NCI-H82 (cell line): Measurements from ENCODE around the gene C2orf68.
"Not testable (repeated sequence)": the region's sequence is repeated elsewhere in the genome, so short reads cannot be mapped to it uniquely, and the experiment has no call there.

Experiments used
- DNase-seq: peaks from one replicate; lab custom pipeline; 2025; lab: John Stamatoyannopoulos, UW

C2orf68 gene

GRCh38 chr2:85631316-85631715, 19.4 kb upstream of the C2orf68 start:
- DNase-seq = no peak

- DNase-seq = no peak
These were observed 16.8 kb upstream of the C2orf68 start for GRCh38 chr2:85628658-85629057.

- DNase-seq = no peak
These were observed 12.1 kb upstream of the C2orf68 start for GRCh38 chr2:85623991-85624390.

DNA sequence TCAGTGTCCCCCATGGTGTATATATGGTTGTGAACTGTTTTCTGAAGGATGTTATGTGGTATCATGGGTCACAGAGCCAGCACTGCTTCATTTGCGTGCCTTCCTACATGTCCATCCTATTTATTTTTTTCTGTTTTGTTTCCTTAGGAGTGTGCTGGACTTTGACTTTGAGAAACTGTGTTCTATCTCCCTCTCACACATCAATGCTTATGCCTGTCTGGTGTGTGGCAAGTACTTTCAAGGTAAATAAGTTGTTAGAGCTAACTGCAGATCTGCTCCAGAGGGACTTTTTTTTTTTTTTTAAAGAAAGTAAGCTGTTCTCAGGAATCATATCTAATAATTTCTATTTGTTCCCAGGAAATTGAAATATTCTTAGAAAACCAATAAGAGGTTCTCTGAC, 9.5 kb upstream of the C2orf68 start:
- DNase-seq = no peak

DNA sequence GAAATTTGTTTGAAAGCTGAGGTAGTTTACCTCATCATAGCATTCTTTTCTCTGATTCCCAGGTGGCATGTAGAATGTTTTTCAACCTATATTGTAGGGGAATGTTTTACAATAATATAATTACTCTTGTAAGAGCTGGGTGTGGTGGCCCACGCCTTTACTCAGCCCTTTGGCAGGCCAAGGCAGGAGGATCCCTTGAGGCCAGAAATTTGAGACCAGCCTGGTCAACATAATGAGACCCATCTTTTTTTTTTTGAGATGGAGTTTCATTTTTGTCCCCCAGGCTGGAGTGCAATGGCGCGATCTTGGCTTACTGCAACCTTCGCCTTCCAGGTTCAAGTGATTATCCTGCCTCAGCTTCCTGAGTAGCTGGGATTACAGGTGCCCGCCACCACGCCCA, 7.8 kb upstream of the C2orf68 start:
- no peak for DNase-seq

GRCh38 chr2:85617723-85618122, 5.9 kb upstream of the C2orf68 start:
- DNase-seq = not testable (repeated sequence)

GRCh38 chr2:85615413-85615728, 3.5 kb upstream of the C2orf68 start:
- no peak for DNase-seq

DNA sequence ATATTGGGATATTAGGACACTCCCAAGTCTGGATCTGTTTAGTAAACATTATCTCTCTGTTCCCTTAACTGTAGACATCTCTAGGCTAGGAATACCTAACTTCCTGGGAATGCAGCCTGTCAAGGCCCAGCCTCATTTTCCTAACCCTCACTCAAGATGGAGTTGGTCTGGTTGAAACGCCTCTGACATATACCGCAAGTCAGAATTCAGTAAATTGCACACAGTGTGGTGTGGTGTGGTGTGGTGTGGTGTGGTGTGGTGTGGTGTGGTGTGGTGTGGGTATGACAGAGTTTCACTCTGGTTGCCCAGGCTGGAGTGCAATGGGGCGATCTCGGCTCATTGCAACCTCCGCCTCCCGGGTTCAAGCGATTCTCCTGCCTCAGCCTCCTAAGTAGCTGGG, 2.9 kb upstream of the C2orf68 start:
- DNase-seq = not testable (repeated sequence)

DNA sequence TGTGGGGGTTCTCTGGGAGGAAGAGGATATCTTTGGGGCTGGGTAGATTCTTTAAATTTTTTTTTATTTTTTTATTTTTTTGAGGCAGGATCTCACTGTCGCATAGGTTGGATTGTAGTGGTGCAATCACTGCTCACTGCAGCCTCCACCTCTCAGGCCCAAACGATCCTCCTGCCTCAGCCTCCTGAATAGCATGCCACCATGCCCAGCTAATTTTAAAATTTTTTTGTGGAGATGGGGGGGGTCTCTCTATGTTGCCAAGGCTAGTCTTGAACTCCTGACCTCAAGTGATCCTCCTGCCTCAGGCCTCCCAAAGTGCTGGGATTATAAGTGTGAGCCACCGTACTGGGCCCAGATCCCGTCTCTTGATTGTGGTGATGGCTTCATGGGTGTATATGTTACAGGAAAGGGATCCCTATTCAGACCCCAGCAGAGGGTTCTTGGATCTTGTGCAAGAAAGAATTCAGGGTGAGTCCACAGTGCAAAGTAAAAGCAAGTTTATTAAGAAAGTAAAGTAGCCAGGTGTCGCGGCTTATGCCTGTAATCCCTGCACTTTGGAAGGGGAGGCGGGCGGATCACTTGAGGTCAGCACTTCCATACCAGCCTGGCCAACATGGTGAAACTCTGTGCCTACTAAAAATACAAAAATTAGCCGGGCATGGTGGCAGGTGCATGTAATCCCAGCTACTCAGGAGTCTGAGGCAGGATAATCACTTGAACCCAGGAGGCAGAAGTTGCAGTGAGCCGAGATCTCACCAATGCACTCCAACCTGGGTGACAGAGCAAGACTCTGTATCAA, 2.0 kb upstream of the C2orf68 start:
- DNase-seq = peak; percentile 88

DNA sequence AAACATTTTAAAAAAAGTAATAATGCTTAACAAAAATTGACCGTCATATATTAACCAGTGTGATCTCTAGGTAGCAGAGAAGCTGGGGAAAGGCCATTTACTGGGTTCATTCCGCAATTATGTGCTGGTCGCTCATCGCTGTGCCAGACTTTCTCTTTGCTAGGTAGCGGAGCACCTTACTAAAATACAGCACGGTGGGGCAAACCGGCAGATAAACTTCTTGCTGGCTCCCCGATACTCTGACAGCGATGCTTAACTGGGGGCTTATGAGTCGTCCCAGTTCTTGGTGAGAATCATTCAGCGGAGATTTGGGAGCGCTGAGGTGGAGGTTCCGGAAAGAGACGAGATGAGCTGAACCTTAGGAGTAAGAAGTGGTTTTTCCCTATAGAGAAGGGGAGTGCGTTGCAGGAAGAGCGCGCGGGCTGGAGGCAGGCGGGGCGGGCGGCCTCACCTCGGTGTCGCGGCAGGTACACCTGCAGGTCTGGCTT, 605 bp downstream of the C2orf68 start:
- no peak for DNase-seq

- no peak for DNase-seq
These were observed 4.3 kb downstream of the C2orf68 start for GRCh38 chr2:85607268-85608215.

GRCh38 chr2:85606116-85606455, 5.8 kb downstream of the C2orf68 start:
- DNase-seq = no peak

DNA sequence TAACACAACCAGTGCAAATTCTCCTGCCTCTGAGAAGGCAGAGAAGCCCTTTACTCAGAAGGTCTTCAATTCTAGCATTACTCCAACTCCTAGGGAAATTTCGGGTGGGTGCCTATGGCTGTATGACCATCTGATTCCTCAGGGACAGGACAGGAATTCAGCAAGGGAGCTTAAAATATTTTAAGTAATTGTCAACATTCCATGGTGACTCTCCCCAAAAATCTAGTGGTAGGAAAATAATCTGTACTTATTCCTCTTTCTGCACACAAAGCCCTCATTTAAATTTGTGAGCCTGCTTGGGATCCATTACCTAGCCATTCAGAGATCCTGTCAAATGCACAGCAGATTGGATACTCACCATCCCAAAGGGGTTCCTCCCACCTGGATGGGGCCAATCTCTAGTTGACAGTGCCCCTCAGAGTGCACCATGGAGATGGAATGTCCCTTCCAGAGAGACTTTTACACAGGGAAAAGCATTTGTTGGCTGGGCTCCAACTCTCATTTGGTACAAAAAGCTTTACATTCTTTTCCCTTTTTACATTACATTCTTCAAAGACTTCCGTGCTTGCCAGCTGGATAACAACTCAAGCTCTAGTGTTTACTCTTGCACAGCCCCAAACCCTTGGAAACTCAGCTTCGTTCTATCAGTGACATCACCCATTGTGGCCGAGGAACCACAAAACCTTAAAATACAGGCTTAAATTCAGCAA, 6.3 kb downstream of the C2orf68 start:
- DNase-seq = no peak

DNA sequence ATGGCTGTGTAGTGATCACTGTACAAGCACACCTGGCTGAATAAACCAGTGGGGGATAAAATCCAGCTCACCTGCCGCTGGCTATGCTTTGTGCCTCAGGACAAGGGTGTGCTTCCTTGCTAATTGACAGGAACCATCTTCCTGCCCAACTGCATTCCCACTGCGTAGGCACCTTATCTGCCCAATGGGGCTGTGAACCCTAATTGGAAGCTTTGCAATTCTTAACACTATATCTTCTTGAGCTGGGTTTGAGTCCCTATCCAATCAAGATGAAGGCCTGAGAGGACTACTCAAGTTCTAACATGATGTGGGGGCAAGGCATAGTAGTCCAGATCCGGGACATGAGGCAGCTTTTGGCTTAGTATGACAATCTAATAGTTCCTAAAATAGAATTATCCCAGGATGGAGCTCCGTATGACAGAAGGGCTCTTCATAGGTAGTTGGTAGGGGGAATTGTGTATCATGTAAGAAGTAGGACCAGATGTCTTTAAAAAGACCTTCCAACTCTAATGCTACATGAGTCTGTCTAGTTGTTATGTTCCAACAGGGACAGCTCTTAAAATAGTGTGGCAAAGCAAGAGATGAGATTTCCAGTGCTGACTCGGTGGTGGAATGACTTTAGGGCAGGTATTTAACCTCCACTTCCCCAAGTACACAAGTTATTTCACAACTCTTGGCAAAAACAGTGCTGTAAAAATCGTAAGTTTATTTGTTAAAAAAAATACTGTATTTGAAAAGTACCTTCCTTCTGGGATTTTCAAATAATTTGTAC, 7.1 kb downstream of the C2orf68 start:
- DNase-seq = no peak

DNA sequence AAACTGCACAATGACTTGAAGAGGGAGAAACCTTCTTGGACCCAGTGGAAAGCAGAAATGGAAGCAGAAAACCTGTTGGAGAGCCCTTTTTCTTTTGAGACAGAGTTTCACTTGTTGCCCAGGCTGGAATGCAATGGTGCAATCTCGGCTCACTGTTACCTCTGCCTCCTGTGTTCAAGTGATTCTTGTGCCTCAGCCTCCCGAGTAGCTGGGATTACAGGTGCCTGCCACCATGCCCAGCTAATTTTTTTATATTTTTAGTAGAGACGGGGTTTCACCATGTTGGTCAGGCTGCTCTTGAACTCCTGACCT, 7.8 kb downstream of the C2orf68 start:
- DNase-seq = not testable (repeated sequence)

DNA sequence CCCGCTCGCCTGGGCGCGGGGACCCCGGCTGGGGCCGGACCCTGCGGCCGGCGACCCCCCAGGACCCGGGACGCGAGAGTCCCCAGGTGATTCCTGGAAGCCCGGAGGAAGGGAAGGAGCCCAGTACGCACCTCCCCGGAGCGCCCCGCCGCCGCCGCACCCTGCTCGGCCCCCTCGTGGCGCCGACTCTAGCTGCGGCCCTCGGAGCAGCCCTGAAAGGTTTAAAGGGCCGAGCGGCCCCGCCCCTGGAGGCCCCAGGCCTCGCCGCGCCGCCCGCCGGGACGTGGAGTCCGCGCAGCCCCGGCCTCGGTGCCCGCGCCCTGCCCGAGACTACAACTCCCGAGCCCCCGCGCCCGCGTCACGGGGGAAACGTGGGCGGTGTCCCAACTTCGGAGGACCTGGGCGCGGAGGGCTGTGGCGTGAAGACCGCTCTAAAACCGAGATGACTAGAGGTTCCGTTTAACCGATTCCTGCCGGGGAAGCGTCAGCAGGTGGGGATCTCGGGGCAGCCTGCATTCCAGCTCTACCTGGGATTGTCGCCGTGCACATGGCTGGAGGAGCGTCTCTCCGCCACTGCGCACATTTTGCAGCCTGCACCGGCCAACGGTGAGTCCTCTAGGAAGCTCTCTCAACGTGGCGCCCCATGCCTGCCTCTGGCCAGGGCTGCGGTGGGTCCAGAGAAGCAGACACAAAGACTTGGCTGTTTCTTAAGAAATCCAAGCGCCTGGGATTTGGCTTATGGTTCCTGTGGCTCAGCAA, 9.2 kb downstream of the C2orf68 start, which contains the start of gene TMEM150A:
TMEM150A (minus strand) TSS at position 223 of the 759 bp plus-strand sequence. CDS start 750 bp downstream, outside the sequence.
- peak; percentile 96 for DNase-seq

DNA sequence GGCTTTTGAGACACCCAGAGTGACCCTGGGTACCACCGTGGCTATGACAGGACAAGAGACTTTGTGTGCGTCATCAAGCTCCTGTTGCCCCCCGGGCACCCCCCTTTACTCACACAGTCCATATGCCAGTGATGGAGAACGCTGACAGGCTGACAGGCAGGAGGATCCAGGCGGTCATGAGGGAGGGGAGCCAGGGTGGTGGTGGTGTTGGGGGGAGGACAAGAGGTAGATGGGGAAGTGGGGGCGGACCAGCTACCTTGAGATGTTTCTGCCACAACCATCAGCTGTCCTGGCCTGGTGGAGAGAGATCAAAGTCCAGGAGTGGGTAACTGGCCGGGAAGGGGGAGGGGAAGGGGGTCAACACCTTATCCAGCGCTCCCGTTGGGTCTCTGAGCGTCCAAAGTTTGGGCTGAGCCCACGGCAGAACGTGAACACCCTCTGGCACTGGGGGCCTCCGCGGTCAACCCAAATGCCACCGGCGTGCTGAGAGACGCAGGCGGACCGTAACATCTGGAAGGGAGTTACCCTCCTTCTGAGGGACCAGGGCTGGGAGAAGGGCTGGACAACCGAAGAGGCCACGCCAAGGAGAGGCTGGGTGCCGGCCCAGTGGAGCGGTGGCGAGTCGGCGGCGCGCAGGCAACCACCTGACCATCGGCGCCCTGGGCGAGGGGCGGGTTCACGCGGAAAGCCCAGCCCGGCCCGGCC, 9.9 kb downstream of the C2orf68 start:
- DNase-seq = peak; percentile 66

- no peak for DNase-seq
These were observed 10.7 kb downstream of the C2orf68 start for GRCh38 chr2:85600951-85601770.

DNA sequence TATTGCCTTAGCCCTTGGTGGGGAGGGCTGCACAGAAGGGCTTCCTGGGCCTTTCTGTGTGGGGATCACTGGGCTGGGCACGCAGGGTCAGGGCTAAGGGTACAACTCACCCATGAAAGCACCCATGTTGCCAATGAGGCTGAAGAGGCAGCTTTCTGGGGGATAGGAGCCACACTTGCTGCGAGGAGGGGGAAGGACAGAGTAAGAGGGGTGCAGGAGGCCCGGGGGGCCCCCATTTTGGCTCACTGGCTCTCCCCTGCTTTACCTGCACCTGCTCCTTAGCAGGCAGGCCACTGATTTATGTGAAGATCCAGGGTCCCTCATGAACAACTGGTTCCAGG, 11.7 kb downstream of the C2orf68 start:
- DNase-seq = no peak
